ENCODE measurements around the gene HEATR5A. TPM values are rescaled to one million over a fixed set of nuclear protein-coding genes. Genes with fewer than 3 reads are reported as not detected.
"Not testable (repeated sequence)": the region's sequence is repeated elsewhere in the genome, so short reads cannot be mapped to it uniquely, and the experiment has no call there.

Gene HEATR5A
- total RNA-seq, 6 experiments from 2014 or later = 59.7 to 83.3 (median 66.4) TPM

GRCh38 chr14:31371646-31372045 lies 48.7 kb downstream of the HEATR5A start:
- no peak overlapping the region for H3K4me3 Mint-ChIP-seq
- no peaks in the 10 kb centered on the region for H3K27me3 Mint-ChIP-seq (ENCODE audit: insufficient read depth)
- DNase-seq = no peak
- H3K36me3 Mint-ChIP-seq (ENCODE audit: low read depth) = peaks cover 20% of the 10 kb centered on the region
- H3K9me3 Mint-ChIP-seq = no peaks in the 10 kb centered on the region
- no peak for TF ChIP-seq CTCF (IDR thresholded peaks at IDR 0.05)
- H3K4me1 Mint-ChIP-seq (ENCODE audit: low read depth) = no peaks in the 10 kb centered on the region
- no peak overlapping the region for H3K27ac Mint-ChIP-seq

GRCh38 chr14:31363331-31364073 lies 56.8 kb downstream of the HEATR5A start:
- no peak for TF ChIP-seq CTCF (IDR thresholded peaks at IDR 0.05)
- Mint-ChIP-seq H3K9me3 (no peaks in the 10 kb centered on the region), H3K4me3 (no peak overlapping the region), H3K36me3 (ENCODE audit: low read depth) (peaks cover 19% of the 10 kb centered on the region), H3K27ac (peak overlapping the region; percentile 24), H3K27me3 (ENCODE audit: insufficient read depth) (no peaks in the 10 kb centered on the region; the same call in none of the 2 replicates), H3K4me1 (ENCODE audit: low read depth) (peaks cover 37% of the 10 kb centered on the region)
- DNase-seq = no peak

GRCh38 chr14:31362746-31363145 lies 57.6 kb downstream of the HEATR5A start:
- Mint-ChIP-seq H3K27ac (peak overlapping the region; percentile 26; the same call in 1 of the 2 replicates), H3K9me3 (no peaks in the 10 kb centered on the region)

GRCh38 chr14:31361761-31362160 lies 58.6 kb downstream of the HEATR5A start:
- DNase-seq; H3K27me3 Mint-ChIP-seq (ENCODE audit: insufficient read depth); H3K9me3 Mint-ChIP-seq: not testable (repeated sequence)
- peaks cover 55% of the 10 kb centered on the region for H3K4me1 Mint-ChIP-seq (ENCODE audit: low read depth)
- H3K4me3 Mint-ChIP-seq = peak overlapping the region; percentile 49
- peak overlapping the region; percentile 87 for H3K27ac Mint-ChIP-seq
- peaks cover 24% of the 10 kb centered on the region; the same call in 1 of the 2 replicates for H3K36me3 Mint-ChIP-seq (ENCODE audit: low read depth)

More at GRCh38 chr14:31362746-31363145, 57.6 kb downstream of the HEATR5A start:
- no peak for DNase-seq
- no peak for TF ChIP-seq CTCF (IDR thresholded peaks at IDR 0.05)
- no peak overlapping the region for H3K4me3 Mint-ChIP-seq
- H3K27me3 Mint-ChIP-seq (ENCODE audit: insufficient read depth) = no peaks in the 10 kb centered on the region; the same call in none of the 2 replicates
- H3K36me3 Mint-ChIP-seq (ENCODE audit: low read depth) = peaks cover 26% of the 10 kb centered on the region
- H3K4me1 Mint-ChIP-seq (ENCODE audit: low read depth) = peaks cover 45% of the 10 kb centered on the region

- H3K27ac Mint-ChIP-seq = peak overlapping the region; percentile 87
- TF ChIP-seq CTCF (IDR thresholded peaks at IDR 0.05) = no peak
- H3K4me1 Mint-ChIP-seq (ENCODE audit: low read depth) = peaks cover 60% of the 10 kb centered on the region
- H3K27me3 Mint-ChIP-seq (ENCODE audit: insufficient read depth) = no peaks in the 10 kb centered on the region; the same call in none of the 2 replicates
- H3K36me3 Mint-ChIP-seq (ENCODE audit: low read depth) = peaks cover 24% of the 10 kb centered on the region; the same call in 1 of the 2 replicates
- H3K4me3 Mint-ChIP-seq = peak overlapping the region; percentile 49
- peak; percentile 68 for DNase-seq
- H3K9me3 Mint-ChIP-seq = no peaks in the 10 kb centered on the region
Observed at GRCh38 chr14:31360919-31361662, 59.3 kb downstream of the HEATR5A start.
